Measurements from ENCODE around the gene MUC4. TPM values are rescaled to one million over a fixed set of nuclear protein-coding genes. Genes with fewer than 3 reads are reported as not detected.

MUC4 gene
- total RNA-seq, 1 experiment from 2014 or later: 63.7 TPM

DNA sequence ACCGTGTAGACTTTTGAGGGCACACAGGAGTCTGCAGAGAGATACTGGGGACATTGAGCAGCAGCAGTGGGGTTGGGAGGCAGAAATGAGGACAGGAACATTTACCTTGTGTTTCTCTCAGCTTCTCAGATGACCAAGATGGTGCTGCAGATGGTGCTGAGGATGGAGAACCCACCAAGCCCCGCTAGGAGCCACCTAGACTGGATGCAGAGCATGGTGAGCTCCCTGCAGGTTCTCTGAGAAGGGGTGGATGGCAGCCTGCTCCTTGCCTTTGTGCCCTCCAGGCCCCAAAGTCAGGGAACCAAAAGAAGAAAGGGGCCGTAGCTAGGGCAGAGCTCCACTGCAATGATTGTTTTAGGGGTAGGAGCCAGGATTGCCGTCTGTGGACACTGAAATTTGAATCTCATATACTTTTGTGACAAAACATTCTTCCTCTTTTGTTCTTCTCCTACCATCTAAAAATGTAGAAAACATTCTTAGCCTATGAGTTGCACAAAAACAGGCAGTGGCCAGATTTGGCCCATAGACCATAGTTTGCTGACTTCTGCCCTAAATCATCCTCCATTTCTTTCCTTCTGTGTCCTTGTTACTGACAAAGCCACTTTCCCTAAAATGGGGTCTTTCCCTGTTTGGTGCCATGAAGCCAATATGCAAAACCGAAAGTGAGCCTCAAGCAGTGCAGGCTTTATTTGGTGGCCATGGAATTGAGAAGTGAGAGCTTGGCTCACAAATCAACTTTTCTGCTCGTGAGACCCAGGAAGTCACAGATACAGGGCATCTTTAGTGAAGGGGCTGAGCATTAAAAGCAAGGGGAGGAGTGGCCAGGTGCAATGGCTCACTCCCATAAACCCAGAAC is 102.9 kb downstream of the MUC4 start:
- Histone ChIP-seq H2AFZ (no peak overlapping the region), H3K27ac (no peak overlapping the region), H3K27me3 (ENCODE audit: insufficient read depth, low read depth) (no peaks in the 10 kb centered on the region), H4K20me1 (ENCODE audit: insufficient read depth) (no peaks in the 10 kb centered on the region), H3K9me3 (ENCODE audit: insufficient read depth, low read depth) (no peaks in the 10 kb centered on the region), H3F3A (ENCODE audit: insufficient read depth, low read depth) (peaks cover 19% of the 10 kb centered on the region), H3K9me2 (ENCODE audit: insufficient read depth) (no peaks in the 10 kb centered on the region), H3K4me1 (replicated peaks; ENCODE audit: insufficient read depth) (no peaks in the 10 kb centered on the region), H3K36me3 (ENCODE audit: low read depth) (no peaks in the 10 kb centered on the region), H3K79me2 (ENCODE audit: low read depth) (no peaks in the 10 kb centered on the region), H3K4me2 (no peak overlapping the region), H3K4me3 (no peak overlapping the region)
- BruUV-seq (replicated peaks): no TSS peak
- peak in 1 of 2 experiments; percentile 45 for DNase-seq
- intact Hi-C loops (cut with micrococcal nuclease; ENCODE audit: unreplicated experiment): no loop called here
- TF ChIP-seq EZH2 (IDR thresholded peaks at IDR 0.05; ENCODE audit: low read depth): no peak
- TF ChIP-seq, protein P1, sequence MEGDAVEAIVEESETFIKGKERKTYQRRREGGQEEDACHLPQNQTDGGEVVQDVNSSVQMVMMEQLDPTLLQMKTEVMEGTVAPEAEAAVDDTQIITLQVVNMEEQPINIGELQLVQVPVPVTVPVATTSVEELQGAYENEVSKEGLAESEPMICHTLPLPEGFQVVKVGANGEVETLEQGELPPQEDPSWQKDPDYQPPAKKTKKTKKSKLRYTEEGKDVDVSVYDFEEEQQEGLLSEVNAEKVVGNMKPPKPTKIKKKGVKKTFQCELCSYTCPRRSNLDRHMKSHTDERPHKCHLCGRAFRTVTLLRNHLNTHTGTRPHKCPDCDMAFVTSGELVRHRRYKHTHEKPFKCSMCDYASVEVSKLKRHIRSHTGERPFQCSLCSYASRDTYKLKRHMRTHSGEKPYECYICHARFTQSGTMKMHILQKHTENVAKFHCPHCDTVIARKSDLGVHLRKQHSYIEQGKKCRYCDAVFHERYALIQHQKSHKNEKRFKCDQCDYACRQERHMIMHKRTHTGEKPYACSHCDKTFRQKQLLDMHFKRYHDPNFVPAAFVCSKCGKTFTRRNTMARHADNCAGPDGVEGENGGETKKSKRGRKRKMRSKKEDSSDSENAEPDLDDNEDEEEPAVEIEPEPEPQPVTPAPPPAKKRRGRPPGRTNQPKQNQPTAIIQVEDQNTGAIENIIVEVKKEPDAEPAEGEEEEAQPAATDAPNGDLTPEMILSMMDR (conservative IDR thresholded peaks at IDR 0.05): no peak
- CTCF ChIA-PET: interaction anchor here (0.5 kb wide), 1 partner anchor 12 kb away, joined by 6 read pairs; the partner anchor contains the start of gene MUC20
- POLR2A ChIA-PET (ENCODE audit: unreplicated experiment): interaction anchor here (0.6 kb wide), 1 partner anchor 169 kb away, joined by 3 read pairs; no protein-coding TSS in a partner anchor

DNA sequence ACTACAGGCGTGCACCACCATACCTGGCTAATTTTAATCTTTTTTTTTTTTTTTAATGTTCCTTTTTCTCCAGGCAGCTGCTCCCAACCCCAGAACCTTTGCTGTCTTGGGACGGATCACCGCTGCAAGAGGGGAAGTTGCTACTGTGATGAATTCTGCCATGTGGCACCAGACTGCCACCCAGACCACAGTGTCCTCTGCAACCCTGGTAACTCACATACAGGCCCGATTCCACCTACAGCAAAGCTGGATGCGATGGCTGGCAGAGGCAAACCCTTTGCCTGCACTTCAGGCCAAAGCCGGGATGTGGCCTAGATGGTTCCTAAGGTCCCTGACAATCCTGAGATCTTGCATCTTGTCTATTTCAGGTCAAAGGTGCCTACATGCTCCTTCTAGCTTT is 103.7 kb downstream of the MUC4 start:
- H4K20me1 ChIP-seq (ENCODE audit: insufficient read depth): no peaks in the 10 kb centered on the region
- ChIA-PET POLR2A (ENCODE audit: unreplicated experiment) (no interaction called here), CTCF (no interaction called here)
- intact Hi-C loops (cut with micrococcal nuclease; ENCODE audit: unreplicated experiment): no loop called here
- no peaks in the 10 kb centered on the region for H3K9me3 ChIP-seq (ENCODE audit: insufficient read depth, low read depth)
- H3K4me2 ChIP-seq: no peak overlapping the region
- H3K79me2 ChIP-seq (ENCODE audit: low read depth): no peaks in the 10 kb centered on the region
- H2AFZ ChIP-seq: no peak overlapping the region
- DNase-seq: no peak
- H3K27ac ChIP-seq: no peak overlapping the region
- peaks cover 19% of the 10 kb centered on the region for H3F3A ChIP-seq (ENCODE audit: insufficient read depth, low read depth)
- no peak overlapping the region for H3K4me3 ChIP-seq
- no peaks in the 10 kb centered on the region for H3K27me3 ChIP-seq (ENCODE audit: insufficient read depth, low read depth)
- H3K9me2 ChIP-seq (ENCODE audit: insufficient read depth): no peaks in the 10 kb centered on the region
- TF ChIP-seq, protein P1 (conservative IDR thresholded peaks at IDR 0.05): no peak
- no peak for TF ChIP-seq EZH2 (IDR thresholded peaks at IDR 0.05; ENCODE audit: low read depth)
- no TSS peak for BruUV-seq (replicated peaks)
- no peaks in the 10 kb centered on the region for H3K36me3 ChIP-seq (ENCODE audit: low read depth)
- H3K4me1 ChIP-seq (replicated peaks; ENCODE audit: insufficient read depth): no peaks in the 10 kb centered on the region

DNA sequence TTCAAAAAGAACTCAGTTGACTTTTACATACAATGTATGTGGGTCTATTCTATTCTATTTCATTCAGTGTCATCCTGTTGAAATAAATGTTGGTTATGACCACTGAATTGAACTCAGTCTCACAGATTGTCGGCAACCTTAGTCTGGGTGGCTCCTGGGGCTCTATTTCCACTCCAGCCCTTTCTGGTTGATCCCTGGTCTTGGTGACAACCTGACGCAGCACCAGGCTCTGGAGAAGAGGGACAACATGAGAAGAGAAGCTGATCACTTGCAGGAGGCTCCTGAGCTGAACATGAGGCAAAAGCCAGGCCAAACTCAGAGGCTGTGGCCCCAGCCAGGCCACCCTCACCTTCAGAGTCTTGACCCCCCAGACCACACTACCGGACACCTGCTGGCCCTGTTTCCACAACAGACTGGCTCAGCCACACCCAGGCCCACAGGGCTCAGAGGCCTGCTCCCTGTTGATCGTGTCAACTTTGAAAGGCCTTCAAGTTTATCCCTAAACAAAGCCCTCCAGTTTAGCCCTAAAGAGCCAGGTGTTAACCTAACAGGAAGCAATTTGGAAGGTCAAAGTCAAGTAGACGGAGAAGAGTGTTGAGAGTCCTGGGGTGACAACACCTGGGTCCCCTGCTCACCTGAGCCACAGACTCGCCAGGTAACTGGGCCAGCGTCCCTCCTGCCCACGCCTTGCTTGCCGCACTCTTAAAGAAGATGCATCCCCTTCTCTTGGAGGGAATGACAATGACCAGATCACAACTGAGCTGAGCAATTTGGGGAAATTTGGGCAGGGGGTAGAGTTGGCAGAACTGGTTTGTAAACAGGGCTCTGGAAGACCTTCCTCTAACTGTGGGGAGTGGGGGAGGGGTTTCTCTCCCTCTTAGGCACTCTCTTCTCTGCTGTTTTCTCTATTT is 106.4 kb downstream of the MUC4 start:
- no TSS peak for BruUV-seq (replicated peaks)
- H3K4me2 ChIP-seq: no peak overlapping the region
- H3F3A ChIP-seq (ENCODE audit: insufficient read depth, low read depth): peaks cover 31% of the 10 kb centered on the region; the same call in 1 of the 2 replicates
- intact Hi-C loops (cut with micrococcal nuclease; ENCODE audit: unreplicated experiment): no loop called here
- no peaks in the 10 kb centered on the region for H3K9me3 ChIP-seq (ENCODE audit: insufficient read depth, low read depth)
- H2AFZ ChIP-seq: no peak overlapping the region
- no peaks in the 10 kb centered on the region for H3K27me3 ChIP-seq (ENCODE audit: insufficient read depth, low read depth)
- no peak overlapping the region for H3K27ac ChIP-seq
- ChIA-PET POLR2A (ENCODE audit: unreplicated experiment) (interaction anchor here (0.6 kb wide), 1 partner anchor 1749 kb away, joined by 5 read pairs; no protein-coding TSS in a partner anchor), CTCF (no interaction called here)
- no peak for DNase-seq
- no peaks in the 10 kb centered on the region; the same call in 1 of the 2 replicates for H3K36me3 ChIP-seq (ENCODE audit: low read depth)
- H4K20me1 ChIP-seq (ENCODE audit: insufficient read depth): no peaks in the 10 kb centered on the region
- no peaks in the 10 kb centered on the region for H3K4me1 ChIP-seq (replicated peaks; ENCODE audit: insufficient read depth)
- no peak for TF ChIP-seq EZH2 (IDR thresholded peaks at IDR 0.05; ENCODE audit: low read depth)
- TF ChIP-seq, protein P1 (conservative IDR thresholded peaks at IDR 0.05): no peak
- H3K79me2 ChIP-seq (ENCODE audit: low read depth): no peaks in the 10 kb centered on the region
- H3K9me2 ChIP-seq (ENCODE audit: insufficient read depth): no peaks in the 10 kb centered on the region
- no peak overlapping the region for H3K4me3 ChIP-seq

Data from PC-9 (cell line).